GM21367 (cell line): ENCODE data around the gene VAV2.
"Not testable (repeated sequence)": the region's sequence is repeated elsewhere in the genome, so short reads cannot be mapped to it uniquely, and the experiment has no call there.

Experiments
- ATAC-seq: cut with Tn5 transposase; IDR thresholded peaks from one replicate; pipeline ENCODE4 v1.9.1; 2021; ENCODE audit not compliant: unreplicated experiment

Gene VAV2

DNA sequence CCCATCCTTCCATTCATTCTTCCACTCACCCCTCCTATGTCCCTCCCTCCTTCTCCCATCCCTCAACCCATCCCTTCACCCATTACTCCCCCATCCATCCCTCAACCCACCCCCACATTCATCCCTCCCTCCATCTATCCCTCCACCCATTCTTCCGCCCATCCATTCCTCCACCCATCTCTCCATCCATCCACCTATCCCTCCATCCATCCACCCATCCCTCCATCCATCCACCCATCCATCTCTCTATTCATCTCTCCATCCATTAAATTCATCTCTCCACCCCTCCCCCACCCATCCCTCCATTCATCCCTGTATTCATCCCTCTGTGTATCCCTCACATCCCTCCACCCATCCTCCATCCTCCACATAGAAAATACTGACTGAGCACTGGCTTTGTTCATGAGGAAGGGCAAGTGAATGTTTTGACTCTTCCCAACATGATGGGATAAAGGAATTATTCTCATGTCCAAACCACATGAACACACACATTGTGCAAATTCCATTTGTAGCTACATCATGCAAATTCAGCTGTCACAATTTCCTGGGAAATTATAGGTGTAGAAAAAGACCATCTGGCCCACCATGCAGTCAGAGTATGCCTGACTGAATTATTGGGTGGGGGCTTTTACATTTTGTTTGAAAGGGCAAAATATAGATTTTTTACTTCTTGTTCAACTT is 6.9 kb upstream of the VAV2 start:
- no peak for ATAC-seq

DNA sequence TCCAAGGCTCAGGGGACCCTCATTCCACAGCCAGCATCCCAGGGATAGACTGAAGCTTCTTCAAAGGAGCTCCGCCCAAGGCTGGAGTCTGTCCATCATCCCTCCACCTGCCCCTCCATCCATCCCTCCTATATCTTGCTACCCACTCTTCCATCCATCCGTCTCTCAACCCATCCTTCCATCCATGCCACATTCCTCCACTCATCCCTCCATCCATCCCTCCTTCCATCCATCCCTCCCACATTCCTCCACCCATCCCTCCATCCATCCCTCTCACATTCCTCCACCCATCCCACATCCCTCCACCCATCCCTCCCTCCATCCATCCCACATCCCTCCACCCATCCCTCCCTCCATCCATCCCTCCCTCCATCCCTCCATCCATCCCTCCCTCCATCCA is 5.5 kb upstream of the VAV2 start:
- no peak for ATAC-seq

DNA sequence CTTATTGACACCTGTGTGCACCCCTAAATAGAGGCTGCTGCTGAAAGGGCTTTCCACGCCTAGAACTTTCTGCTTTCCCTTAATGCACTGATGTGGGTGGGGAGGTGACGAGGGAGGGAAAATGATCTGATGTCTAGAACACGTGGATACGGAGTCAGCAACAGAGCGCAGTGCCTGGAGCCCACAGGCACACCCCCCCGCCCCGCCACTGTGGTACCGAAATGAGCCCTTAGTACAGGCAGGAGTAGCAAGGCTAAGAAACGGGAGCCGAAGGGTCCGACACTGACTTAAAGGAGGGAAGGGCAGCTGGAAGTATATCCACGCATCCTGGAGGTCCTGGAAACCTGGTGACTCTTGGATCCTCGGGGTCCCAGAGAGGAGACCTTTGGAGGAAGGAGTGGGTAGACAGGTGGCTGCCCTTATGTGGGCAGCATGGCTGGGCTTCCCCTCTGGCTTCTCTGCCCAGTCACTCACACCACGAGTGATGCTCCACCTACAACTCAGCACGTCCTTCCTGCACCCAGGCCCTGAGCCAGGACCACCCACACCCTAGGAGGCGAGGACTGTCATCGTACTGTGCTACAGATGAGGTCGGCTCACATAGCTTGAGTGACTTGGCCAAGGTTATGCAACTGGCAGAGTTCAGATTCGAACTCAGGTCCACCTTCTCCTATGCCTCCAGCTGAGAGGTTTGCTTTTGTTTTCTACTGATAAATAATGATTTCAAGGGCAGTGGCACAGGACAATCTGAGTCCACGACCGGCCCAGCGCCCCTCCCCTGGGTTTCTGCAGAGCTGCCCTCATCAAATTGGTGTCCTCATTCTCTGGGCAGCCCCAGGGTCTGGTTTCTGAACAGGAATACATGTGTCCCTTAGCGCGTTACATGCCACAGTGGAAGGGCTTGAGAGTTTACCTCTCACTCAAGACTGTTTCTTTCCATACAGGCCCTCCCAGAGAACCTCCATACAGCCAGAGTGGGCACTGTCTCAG is 4.7 kb upstream of the VAV2 start:
- no peak for ATAC-seq

DNA sequence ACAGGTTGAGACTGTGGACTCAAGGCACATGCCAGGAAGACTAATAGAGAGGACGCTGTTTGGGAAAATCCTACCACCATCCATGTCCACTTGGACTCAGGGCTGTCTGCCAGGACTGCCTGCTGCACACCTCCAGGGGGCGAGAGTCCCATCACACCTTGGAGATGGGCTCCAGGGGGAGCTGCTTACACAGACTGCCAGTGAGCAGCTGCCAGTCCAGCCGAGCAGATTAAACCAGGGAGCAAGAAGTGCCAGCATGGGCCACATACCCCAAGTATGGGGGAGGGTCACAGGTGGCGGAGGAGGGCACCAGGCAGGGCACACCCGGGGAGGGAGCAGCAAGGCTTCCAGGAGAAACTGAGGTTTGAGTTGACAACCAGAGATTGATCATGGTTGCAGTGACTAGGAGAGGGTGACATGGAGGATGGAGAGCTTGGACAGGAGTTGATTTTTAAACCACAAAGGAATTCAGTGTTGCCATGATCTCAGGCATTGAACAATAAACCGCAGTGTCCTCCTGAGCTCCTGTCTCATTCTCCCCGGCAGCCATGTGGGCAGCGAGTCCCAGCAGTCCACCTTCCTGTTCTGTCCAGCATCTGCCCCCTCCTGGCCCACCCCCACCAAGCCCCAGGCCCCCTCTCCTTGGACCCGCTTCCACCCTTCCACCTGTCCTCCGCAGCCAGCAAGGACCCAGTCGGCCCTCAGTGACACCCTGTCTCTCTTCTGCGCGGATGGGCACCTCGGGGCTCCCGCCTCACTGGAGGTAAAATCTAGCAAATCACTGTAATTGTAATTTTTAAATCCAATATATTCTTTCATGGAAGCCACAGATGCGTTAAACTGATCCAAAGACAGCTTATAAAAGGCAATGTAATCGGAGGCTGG is 3.1 kb upstream of the VAV2 start:
- no peak for ATAC-seq

DNA sequence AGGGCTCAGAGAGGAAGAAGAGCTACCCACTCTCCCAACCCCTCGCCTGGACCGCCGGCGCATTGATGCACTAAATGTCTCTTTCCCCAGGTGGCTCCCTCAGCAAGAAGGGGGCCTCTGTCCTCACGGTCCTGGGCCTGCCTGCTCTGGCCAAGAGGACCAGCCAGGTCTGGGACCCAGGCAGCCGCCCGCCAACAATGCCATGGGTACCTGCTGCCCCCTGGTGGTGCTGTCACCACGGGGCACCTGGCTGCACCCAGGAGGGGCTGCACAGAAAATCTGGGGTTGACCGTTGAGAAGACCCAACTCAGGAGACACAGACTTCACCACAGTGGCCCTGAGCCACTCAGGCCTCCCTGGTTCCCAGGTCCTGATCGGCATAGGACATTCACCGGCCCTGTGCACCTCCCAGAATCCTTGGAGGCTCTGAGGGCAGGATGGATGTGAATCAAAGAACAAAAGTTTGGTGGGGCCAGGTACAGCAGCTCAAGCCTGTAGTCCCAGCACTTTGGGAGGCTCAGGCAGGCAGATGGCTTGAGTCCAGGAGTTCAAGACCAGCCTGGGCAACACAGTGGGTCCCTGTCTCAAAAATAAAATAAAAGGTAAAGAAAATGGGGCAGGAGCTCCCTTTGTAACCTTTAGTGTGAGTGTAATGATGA is 2.4 kb upstream of the VAV2 start:
- ATAC-seq, result no peak

DNA sequence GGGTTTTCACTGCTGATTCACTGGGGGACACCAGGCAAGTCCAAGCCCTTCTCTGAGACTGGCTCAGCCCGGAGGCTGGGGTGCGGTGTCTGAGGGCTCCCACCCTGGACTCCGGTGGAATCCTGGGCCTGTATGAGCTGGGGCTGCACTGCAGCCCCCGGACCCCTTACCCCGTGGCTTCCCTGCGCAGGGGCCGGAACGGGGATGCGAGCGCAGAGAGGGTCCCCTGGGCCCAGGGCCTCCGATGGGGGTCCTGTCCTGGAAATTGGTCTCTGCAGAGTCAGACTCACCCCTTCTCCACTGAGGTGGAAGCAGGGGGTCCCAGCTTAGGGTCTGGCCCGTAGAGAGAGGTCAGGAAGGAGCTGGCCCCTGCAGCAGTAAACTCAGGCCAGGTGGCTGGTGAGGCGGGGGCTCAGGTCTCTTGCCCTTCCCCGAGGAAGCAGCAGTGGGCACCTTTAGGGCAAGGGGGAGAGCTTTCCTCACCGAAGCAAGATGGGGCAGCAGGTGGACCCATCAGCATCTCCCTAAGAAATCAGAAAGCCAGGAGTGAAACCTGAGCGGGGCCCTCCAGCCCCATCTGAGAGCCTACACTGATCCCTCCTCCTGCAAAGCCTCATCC is 1.6 kb upstream of the VAV2 start:
- no peak for ATAC-seq

DNA sequence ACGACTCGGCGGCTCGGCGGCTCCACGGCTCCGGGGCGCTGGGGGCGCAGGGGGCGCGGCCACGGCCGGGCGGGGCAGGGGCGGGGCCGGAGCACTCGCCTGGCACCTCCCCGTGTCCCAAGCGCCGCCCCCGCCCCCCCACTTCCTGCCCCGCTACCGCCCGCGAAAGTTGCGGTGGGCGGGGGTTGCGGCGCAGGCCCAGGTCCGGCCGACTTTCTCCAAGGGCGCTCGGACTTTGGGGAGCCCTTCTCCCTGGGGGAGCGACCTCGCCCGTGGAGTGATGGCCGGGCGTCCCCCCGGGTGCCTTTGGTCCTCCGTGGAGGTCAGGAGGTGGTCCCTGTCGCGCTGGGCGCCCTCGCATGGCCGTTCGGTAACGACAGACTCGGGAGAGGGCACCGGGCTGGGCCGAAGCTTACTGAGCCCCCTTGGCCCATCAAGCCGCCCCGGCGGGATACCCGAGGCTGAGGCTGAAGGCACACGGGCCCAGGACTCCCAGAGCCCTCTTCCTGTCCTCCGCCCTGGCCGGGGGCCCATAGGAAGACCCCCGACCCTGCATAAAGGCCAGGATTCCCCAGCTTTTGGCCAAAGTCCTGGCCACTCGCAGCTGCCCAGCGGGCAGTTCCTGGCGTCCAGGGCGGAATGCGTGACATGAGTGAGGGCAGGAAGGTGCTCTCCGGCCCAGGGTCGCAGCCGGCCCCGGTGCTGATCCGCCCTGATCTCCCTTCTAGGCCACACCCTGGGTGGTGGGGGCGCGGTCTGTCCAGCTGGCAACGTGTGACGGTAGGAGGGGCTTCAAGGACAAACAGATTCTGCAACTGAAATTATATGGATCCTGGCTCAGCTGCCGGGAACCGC is 883 bp upstream of the VAV2 start:
- ATAC-seq, result peak; percentile 28

DNA sequence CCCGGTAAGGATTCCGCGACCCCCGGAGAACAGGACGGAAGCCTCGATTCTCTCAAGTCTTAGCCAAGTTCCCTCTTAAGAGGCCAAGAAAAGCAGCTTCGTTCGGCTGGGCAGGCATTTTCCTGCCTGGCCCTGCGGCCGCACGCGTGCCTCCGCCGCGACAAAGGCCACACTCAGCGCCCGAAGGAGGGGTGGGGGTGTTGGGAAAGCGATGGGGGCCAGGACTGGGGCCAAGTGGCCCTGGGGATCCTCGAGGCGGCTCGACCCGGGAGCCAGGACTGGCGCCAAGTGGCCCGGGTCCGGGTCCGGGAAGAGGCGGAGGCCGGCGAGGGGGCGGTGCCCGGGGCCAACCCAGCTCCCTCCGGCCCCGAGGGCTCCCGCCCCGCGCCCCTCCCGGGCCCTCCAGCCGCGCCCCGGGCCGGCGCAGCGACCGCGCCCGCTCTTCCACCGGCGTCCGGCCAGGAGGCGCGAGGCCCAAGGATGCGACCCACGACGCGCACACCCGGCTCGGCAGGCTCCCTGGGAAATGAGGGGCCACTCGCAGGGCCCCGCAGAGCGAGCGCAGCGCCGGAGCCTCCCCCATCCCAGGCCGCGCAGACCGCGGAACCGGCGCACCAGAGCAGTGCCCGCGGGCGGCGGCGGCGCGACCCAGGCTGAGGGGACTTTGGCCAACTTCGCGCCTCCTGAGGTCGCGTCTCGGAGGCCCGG is 756 bp downstream of the VAV2 start:
- ATAC-seq, result no peak

DNA sequence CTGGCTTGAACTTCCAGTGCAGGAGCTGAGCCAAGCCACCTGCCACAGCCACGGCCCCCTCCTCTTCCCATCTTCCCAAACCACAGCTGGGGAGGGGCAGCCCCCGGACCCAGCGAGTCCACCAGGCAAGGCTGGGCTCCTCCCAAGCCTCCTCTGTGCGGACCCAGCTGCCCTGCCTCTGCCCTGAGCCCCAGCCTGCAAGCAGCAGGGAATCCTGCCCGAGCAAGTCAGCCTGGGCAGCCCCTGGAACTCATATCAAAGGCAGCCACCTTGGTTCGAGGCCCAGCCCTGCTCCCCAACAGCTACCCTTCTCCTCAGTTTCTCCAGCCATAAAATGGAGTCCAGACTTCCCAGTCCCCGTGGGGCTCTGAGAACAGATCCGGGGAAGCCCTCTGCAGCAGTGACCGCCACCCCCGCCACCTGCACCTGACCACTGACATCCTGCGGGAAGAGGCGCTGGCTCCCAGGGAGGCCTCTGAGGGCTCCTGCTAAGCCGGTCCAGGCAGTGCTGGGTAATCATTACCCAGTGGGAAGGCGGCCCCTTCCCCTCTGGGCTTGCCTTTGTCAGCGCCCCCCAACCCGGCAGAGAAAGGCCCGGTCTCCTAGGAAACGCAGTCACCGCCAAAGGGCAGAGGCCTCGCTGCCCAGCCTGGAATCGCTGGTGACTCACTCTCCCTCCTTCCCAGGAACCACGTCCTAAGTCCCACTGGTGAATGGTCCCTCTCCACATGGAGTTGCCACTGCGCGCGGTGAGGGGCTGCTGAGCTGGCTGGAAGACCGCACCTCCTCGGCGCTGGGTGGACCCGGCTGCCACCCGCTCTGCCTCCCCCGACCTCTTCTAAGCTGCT is 1.5 kb downstream of the VAV2 start:
- ATAC-seq, result no peak

DNA sequence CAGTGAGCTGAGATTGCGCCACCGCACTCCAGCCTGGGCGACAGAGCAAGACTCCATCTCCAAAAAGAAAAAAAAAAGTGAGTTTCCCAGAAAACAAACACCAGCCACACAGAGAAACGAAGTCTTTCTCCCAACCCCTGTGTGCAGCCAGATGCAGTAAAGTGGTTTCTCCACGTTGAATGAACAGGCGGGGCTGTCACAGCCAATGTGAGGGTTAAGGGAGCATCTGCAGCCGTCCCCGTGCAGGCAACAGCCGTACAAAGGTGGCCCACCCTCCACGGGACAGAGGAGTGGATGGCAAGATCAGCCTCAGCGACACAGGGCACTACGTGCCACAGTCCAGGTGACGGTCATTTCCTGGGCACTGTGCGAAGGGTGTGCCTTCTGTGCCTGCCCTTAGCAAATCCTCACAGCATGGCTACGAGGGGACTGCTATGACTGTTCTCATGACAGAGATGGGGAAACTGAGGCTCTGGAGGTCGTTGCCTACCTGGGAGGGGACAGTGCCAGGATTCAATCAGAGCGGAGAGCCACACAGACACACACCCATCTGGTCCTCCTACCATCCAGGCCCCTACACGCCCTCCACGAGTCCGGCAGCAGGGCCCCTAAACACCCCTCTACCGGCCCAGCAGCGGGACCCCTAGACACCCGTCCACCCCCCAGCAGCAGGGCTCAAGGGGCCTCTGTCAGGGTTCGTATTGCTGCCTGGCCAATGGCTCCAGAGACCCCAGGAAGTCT is 2.3 kb downstream of the VAV2 start:
- no peak for ATAC-seq

DNA sequence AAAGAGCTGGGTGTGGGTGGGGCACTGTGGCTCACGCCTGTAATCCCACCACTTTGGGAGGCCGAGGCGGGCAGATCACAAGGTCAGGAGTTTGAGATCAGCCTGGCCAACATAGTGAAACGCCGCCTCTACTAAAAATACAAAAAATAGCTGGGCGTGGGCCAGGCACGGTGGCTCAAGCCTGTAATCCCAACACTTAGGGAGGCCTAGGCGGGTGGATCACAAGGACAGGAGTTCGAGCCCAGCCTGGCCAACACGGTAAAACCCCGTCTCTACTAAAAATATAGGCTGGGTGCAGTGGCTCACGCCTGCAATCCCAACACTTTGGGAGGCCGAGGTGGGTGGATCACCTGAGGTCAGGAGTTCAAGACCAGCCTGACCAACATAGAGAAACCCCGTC is 3.4 kb downstream of the VAV2 start:
- ATAC-seq, result not testable (repeated sequence)

DNA sequence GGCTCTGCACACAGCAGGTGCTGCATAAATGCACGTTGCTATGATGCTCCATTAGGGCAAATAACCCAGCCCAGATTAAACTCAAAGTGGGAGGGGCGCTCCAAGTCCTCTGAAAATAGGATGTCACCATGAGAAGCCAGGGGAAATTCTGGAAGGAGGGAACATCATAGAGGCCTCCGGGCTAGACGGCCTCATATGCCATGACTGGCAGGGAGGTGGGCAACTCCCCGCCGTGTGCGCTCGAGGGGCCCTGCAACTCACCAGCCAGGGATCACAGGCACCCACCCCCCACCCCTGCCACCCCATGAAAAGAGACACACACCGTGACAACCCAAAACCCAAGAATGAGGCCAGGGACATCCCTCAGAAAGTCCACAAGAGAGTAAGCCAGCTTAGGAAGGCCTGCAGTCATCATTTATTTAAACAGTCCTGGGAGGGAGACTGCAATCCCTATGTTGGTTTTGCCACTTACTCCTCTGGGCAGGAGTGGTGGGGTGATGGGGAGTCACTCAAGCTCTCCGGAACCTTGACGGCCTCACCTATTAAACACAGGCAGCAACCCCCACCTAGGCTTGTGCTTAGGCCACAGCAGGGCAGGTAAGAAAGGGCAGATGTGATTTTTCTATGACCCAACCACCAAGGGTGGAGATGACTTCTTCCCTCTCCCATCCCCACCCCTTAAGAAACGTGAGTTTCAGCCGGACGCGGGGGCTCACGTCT is 4.0 kb downstream of the VAV2 start:
- ATAC-seq, result no peak

DNA sequence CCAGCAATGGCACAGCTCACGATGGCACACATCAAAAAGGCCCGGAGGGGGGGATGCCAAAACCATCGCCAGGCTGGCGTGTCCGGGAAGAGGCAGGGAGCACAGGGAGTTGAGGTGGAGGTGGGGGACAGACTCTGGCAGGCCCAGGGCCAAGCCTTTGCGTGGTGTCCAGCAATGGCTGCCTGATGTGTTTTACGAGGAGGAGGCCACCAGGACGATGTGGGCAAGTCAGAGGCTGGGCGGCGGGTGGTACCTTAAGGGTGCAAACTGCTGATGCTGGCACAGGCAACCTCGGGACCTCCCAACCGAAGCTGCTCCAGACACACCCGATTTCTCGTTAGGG is 4.7 kb downstream of the VAV2 start:
- ATAC-seq, result no peak

DNA sequence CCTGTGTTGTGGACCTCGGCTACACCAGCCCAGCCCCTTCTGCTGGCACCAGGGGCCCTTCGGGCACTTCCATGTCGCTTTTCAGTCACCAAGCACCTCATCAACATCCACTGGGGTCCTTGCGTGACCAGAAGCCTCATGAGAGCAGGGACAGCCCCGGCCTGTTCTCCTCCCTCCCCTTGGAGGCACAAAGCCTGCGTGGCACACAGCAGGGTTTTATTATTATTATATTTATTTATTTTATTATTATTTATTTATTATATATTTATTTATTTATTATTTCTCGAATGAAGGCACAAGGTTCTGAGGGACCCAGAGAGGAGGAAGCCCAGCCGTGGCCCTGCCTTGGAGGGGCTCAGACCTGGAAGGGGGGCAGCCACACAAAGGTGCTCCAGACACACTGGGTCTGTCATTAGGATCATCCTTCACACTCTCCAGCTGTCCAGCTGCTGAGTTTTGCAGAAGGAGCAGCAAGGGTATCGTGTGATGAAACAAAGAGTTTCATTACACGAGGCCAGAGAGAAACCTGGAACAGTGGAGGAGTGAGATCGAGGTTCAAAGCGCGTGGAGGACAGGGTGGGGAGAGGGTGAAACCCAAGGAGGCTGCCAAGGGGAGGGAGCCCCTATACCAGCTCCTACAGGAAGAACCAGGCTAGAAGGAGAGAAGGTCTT is 5.2 kb downstream of the VAV2 start:
- no peak for ATAC-seq

DNA sequence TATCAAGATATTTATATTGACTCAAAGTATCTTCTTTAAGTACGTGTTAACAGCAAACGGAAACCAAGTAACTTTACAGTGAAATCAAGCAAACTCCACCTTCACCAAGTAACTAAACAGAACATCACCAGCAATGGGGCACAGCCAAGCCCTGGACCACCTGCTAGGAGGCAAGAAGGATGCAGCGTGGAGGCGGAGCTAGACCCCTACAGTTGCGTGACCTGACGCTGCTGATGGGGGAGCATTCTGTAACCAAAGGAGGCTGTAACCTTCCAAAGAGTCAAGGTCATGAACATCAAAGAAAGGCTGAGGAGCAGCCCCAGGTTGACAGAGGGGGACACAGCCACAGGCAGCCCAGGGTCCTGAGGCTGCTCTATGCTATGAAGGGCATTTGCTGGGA is 6.1 kb downstream of the VAV2 start:
- no peak for ATAC-seq
